Inflammatory macrophage treated with lipopolysaccharide for 4 hours (primary cell): Measurements from ENCODE around the gene ARID3A.

ENCODE experiments used
- DNase-seq: peaks from one replicate; pipeline ENCODE4 v3.0.0-alpha.2; 2020

The ARID3A gene

DNA sequence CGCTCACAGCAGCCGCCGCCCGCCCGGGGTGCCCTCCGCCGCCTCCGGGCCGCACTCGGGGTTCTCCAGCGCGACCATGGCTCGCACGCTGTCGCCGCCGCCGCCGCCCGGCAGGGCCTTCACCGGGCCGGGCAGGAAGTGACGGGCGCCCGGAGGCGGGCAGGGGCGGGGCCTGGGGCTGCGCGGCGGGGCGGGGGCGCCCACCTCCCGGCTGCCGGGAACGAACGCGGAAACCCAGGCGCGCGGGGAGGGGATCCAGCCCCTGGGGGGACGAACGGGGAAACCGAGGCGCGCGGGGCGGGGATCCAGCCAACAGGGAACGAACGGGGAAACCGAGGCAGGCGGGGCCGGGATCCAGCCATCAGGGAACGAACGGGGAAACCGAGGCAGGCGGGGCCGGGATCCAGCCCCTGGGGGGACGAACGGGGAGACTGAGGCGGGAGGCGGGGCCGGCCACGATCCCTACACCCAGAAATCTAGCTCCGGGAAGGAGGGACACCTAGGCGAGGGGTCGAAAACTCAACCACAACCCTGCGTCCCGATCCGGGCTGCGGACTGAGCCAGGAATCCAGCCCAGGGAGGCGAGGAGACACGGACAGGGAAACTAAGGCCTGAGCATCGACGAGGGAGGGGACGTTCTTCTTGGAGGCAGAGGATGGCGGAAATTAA lies 12.6 kb upstream of the ARID3A start, which contains the start of gene R3HDM4:
Gene R3HDM4 (minus strand): TSS at position 140 of the 669 bp plus-strand sequence. CDS start 62 bp downstream, at position 78.
- peak; percentile 75 for DNase-seq

DNA sequence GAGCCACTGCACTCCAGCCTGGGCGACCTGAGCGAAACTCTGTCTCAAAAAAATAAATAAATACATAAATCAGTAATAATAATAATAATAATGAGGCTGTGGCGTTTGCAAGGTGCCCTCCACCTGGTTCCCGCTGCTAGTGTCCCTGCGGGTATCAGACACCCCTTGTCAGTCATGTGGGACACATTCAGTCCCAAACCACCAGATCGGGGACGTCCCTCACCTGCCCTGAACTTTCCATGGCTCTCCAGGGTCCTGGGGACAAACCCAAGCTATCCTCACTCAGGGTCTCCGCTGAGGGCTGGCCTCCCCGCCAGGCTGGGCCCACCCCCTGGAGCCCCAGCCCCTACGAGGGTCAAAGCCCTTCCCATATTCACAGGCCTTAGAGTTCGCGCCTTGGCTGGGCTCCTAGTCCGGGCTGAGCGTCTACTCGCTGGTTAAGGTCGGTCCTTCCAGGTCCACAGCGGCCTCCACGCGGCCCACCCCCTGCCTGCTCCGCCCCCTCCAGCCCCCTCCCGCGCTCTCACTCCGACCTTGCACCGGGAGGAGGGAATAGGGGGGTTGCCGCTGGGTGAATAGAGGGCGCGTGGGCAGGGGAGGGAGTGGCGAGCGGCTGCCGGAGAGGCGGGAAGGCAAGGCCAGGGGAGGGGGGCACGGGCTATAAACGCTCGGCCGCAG lies 9.1 kb upstream of the ARID3A start:
- DNase-seq = no peak

DNA sequence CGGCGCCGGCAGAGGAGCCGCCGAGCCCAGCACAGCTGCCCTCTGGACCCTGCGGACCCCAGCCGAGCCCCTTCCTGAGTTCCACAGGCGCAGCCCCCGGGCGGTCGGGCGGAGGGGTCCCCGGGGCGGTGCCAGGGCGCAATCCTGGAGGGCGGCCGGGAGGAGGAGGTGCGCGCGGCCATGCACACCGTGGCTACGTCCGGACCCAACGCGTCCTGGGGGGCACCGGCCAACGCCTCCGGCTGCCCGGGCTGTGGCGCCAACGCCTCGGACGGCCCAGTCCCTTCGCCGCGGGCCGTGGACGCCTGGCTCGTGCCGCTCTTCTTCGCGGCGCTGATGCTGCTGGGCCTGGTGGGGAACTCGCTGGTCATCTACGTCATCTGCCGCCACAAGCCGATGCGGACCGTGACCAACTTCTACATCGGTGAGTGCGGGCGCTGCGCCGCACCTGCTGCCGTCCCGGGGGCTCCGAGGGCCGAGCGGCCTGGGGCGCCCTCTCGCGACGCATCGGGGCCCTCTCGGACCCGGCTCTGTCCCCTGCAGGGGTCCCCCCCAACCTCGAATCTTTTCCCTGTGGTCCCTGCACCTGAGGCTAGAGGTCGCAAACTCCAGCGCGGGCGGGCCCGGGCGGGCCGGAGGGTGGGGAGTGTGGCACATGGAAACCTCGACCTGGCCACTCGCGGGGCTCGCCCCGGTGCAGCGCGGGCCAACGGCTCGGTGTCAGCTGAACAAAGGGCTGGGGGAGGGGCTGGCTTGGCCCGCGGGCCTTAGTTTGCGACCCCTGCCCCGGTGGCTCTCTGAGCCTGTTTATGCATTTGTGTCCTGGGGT lies 8.3 kb upstream of the ARID3A start, which contains the start of gene KISS1R:
Gene KISS1R (plus strand): TSS at position 11 of the 829 bp plus-strand sequence. CDS start 170 bp downstream, at position 181.
- peak; percentile 33 for DNase-seq

DNA sequence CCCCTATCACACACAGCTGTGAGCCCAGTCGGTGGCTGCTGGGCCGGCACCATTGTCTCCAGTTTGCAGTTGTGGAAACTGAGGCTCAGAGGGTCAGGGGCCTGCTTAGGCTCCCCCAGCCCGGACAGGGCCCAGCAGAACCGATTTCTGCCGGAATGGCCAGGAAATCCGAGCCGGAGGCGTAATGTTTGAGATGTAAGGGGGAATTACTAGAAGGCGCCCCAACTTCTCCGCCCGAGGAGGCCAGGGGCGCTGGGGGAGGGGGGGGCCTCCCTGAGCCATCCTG lies 7.7 kb upstream of the ARID3A start:
- no peak for DNase-seq

DNA sequence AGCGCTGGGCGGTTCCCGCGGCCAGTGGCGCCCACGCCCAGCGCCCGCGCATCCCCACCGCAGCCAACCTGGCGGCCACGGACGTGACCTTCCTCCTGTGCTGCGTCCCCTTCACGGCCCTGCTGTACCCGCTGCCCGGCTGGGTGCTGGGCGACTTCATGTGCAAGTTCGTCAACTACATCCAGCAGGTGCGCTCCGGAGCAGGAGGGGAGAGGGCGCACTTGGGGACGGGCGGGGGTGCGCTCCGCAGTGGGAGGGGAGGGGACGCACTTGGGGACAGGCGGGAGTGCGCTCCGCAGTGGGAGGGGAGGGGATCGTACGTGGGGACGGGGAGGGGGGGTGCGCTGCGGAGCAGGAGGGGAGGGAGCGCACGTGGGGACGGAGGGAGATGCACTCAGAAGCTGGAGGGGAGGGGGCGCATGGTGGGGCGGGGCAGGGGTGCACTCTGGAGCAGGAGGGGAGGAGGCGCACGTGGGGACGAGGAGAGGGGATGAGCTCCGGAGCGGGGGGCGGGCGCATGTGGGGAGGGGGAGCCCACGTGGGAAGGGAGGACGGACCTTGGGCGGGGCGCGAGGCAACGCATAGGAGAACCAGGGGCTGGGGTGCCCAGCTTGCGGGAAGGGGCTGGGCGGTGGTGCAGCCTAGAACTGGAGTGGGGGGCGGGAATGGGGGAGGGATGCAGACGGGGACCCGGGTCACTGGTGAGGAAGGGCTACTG lies 7.2 kb upstream of the ARID3A start:
- no peak for DNase-seq

DNA sequence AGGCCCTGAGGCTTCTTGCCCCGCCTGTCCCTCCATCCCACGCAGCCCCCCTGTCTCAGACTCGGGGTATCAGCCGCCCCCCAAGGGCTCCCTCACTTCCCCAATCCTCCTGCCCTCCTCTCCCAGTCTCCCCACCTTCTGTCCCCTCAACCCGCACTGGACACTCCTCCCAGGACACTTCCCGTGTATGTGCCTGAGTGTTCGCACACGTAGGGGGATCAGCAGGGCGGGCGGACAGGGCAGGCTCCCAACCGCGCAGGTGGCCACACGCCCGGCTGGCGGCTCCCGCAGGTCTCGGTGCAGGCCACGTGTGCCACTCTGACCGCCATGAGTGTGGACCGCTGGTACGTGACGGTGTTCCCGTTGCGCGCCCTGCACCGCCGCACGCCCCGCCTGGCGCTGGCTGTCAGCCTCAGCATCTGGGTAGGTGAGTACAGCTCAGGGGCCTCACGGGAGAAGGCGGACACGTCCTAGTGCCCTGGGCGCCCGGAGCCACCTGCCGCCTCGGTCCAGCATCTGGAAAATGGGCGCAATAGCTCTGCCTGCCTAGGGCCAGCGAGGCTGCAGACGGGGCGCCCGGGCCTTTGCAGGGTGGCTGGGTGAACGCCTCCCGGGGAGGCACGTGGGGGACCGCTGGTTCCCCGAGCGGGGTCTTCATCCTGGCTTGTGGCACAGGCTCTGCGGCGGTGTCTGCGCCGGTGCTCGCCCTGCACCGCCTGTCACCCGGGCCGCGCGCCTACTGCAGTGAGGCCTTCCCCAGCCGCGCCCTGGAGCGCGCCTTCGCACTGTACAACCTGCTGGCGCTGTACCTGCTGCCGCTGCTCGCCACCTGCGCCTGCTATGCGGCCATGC lies 6.4 kb upstream of the ARID3A start:
- no peak for DNase-seq

DNA sequence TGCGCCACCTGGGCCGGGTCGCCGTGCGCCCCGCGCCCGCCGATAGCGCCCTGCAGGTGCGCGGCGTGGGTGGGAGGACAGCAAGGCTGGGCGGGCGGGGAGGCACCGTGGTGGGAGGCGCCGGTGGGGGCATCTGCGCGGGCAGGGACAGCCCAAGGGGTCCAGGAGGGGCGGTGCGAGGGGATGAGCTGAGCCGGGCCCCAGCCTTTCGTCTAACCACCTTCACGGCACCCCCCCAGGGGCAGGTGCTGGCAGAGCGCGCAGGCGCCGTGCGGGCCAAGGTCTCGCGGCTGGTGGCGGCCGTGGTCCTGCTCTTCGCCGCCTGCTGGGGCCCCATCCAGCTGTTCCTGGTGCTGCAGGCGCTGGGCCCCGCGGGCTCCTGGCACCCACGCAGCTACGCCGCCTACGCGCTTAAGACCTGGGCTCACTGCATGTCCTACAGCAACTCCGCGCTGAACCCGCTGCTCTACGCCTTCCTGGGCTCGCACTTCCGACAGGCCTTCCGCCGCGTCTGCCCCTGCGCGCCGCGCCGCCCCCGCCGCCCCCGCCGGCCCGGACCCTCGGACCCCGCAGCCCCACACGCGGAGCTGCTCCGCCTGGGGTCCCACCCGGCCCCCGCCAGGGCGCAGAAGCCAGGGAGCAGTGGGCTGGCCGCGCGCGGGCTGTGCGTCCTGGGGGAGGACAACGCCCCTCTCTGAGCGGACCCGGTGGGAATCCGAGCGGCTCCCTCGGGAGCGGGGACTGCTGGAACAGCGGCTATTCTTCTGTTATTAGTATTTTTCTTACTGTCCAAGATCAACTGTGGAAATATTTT lies 5.6 kb upstream of the ARID3A start:
- no peak for DNase-seq

DNA sequence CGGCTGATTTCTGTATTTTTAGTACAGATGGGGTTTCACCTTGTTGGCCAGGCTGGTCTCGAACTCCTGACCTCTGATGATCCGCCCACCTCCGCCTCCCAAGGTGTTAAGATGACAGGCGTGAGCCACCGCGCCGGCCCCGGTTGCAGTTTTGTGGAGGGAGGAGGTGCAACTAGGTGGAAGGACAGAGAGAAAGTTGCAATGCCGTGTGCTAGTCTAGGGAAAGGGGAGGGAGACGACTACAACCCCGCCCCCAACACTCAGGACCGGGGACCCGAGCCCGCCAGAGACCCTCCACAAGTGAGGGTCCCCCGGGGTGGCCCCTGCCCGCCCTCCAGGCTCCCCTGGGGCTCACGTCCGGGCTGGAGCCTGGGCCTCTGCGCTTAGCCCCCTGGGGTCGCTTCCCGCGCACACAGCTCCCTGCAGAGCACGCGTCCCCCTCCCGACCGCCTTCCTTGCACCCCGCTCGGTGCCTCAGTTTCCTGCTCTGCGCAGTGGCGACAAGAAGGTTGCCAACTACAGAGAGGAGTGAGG lies 1.2 kb upstream of the ARID3A start:
- no peak for DNase-seq

DNA sequence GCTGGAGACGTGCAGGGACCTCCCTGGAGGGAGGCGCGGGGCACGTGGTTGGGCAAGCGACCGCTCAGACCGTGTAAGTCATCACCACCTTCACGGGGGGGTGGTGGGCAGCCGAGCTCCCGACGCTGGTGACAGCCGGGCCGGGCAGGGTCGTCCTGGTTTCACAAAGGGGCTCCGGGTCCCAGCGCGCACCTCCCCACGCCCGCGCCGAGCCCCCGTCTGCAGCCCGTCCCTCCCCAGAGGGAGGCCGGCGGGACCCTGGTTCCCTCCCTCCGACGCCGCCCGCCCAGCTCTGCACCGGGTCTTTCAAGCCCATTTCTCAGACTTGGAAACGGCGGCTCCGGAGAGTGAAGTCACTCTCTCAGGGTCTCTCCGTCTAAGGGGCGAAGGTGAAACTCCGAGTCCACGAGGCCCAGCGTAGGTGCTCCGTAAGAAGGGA lies 729 bp upstream of the ARID3A start:
- DNase-seq = peak; percentile 68

DNA sequence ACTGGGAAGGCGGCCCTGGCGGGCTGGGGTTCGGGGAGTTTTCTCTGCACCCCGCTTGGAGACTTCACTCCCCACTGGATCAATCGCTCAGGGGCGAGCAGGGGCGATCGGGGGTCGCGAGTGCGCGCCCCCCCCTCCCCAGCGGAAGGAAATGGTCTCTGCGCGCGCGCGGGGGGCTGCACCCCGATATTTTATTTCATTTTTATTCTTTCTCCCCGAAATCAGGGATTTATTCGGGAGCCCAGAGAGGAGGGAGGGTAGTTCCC lies 421 bp downstream of the ARID3A start:
- no peak for DNase-seq

DNA sequence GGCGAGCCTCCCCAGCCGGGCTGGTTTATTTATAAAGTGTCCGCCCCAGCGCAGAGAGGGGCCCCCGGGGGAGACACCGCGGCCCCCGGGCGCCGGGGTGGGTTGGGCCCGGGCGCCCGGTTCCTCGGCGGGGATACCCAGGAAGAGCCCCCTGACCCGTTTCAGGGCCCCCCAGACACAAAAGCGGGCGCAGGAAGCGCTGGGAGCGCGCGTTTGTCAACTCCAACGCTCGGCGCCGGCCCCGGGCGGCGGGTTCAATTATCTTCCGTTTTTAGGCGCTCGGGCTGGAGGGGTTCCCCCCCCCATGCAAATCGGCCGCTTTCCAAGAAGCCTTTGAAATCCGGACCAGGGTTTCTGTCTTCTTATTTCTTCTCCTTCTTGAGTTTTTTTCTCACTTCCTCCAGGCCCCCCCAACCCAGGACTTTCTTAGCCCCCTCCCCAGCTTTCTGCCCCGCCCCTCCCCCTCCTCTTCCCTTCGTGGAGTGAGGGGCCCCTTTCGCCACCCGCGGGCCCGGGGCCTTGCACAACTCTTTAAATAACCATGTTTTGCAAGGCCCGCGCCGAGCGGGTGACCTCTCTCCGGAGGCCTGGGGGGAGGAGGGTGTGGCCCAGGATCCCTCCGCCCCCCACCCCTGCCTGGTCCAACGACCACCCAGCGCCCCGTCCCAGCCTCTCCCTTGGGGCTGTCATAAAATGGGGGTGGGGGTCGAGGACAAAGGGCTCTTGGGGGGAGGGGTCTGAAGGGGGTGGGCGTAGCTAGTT lies 935 bp downstream of the ARID3A start:
- peak; percentile 89 for DNase-seq

DNA sequence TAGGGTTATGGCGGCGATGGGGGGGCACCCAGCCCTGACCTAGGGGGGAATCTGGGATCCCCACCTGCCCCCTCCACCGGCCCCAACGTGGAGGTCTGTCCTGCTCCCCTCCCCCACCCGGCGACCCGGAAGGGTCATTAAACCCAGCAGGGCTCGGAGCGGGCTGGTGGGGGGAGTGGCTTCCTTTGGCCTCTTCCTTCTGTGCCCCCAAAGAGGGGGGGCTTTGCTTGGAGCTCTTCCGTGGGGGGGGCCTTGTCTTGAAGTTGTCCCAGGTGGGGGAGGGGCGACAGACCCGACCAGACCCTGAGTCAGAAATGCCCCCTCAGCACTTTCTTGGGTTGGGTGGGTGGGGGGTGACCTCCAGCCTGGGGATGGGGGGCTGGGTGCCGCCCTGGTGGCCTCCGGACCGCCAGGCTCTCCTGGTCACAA lies 1.5 kb downstream of the ARID3A start:
- no peak for DNase-seq

DNA sequence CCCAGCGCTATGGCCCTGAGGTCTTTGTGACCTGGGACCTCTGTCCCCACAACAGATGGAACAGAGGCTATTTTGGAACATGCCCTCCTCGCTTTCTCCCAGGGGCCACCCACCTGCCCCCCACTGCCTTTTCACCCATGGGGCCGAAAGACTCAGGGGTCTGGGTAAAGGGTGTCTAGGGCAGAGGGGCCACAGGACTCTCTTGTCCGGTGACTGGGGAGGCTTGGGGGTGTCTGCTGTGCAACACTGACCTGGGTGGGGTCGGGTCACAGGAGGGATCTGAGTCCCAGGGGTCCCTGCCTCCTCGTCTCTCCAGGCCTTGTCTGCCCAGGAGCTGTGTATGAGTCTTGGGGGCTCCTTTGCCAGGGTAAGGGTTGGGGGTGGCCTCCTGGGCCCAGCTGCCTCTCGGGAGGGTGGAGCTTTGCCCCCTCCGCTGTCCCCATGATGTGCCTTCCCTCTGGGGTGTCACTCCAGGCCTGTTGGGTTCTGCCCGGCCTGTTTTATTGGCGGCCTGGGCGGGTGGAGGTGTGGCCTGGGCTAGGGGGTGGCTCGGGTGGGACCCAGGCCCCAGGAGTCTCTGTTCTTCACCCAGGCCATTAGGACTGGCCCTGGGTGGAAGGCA lies 2.1 kb downstream of the ARID3A start:
- DNase-seq = no peak

DNA sequence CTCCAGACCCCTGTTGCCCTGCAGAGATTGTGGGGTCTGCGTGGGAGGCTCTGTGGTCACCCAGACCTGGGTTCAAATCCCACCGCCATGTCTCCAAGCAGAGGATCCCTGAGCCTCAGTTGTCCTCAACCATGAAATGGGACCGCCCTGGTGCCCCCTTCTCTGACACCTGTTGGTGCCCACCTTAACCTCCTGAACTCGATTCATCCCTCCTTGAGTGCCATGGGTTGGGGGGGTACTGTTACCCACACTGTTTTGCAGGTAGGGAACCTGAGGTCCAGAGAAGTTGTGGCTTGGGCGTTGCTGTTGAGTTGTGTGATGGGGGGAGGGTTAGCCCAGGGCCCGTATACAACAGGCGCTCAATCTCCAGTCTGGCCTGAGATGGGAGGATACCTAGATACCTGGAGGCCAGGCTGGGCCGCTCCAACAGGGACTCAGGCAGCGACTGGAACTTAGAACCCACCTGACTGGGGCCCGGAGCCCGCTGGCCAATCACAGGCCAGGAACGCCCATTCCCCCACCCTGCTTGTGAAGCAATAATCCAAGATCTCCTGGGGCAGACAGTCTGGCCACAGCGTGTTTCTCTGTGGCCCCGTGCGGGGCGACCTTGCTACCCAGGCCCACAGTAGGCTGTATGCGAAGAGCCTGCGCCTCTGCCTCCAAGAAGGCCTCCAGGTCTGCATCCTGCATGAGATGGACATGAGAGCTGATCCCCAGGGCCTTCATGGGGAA lies 2.8 kb downstream of the ARID3A start:
- DNase-seq = no peak

DNA sequence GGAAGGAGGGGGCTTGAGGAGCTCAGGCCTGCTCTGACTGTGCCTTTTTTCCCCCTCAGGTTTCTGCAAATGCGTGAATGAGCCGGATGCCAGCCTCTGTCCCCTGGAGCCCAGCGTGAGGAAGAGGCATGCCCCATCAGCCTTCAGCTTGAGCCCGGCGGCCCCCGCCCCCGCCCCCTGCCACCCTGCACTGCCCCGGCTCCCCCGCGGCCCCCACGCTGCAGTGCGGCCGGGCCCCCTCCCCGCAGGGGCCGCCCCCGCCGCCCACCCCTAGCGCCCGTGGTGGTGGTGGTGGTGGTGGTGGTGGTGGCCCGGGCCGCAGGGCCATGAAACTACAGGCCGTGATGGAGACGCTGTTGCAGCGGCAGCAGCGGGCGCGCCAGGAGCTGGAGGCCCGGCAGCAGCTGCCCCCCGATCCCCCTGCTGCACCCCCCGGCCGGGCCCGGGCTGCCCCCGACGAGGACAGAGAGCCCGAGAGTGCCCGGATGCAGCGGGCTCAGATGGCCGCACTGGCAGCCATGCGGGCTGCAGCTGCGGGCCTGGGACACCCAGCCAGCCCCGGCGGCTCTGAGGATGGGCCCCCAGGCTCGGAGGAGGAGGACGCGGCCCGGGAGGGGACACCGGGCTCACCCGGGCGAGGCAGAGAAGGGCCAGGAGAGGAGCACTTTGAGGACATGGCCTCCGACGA lies 3.5 kb downstream of the ARID3A start:
- no peak for DNase-seq

DNA sequence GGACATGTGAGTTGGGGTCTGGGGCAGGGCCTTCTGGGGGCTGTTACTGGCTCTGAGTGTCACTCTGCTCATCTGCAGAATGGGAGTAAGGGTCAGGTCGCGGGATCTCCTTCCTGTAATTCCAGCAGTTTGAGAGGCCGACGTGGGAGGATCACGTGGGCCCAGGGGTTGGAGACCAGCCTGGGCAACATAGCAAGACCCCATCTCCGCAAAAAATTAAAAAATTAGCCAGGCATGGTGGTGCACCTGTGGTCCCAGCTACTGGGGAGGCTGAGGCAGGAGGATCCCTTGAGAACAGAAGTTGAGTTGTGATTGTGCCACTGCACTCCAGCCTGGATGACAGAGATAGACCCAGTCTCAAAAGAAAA lies 4.0 kb downstream of the ARID3A start:
- DNase-seq = no peak

DNA sequence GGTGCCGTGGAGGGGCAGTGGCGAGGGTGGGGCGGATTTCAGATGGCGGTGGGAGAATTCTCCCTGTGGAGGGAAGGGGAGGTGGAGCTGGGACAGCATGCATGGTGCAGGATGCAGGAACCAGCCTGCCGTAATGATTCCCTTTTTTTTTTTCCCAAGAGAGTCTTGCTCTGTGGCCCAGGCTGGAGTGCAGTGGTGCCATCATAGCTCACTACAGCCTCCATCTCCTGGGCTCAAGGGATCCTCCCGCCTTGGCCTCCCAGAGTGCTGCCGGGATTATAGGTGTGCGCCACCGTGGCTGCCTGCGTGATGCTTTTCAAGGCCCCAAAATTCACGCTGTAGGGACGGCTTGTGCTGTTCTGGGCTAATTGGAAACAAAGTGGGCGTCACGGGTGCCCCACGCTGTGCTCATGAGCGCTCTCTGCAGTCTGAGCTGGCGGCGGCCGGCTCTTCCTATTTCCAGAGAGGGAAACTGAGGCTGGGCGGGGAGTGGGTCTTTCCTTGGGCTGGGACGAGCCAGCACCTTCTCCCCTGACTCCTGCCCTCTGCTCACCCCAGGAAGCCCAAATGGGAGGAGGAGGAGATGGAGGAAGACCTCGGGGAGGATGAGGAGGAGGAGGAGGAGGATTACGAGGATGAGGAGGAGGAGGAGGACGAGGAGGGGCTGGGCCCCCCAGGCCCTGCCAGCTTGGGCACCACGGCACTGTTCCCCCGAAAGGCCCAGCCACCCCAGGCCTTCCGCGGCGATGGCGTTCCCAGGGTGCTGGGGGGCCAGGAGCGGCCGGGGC lies 6.2 kb downstream of the ARID3A start:
- DNase-seq = no peak
